NCI-H2196 treated with DMSO at 0.1 percent for 48 hours (cell line): ENCODE results near the gene KIF26B.

ENCODE experiments used
- DNase-seq: peaks from one replicate; lab custom pipeline; 2025; ENCODE audit not compliant: unreplicated experiment; lab: John Stamatoyannopoulos, UW

Gene KIF26B

DNA sequence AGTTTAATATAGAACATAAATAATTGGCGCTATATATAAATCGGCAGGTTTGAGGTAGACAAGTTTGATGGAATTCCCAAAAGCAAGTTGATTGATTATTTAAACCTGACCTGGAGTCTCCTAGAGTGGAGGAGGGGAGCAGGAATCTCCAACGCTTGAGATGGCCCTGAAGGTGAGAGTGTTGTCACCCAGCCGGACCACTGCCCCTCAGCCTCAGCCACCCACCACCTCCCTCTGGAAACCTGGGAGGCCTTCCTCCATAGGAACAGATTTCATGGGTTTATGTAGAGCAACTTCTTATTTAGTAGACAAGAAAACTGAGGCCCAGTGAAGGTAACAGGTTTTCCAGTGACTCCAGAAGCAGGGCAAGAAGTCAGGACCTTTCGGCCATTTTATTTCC, 389.5 kb downstream of the KIF26B start:
- no peak for DNase-seq

DNA sequence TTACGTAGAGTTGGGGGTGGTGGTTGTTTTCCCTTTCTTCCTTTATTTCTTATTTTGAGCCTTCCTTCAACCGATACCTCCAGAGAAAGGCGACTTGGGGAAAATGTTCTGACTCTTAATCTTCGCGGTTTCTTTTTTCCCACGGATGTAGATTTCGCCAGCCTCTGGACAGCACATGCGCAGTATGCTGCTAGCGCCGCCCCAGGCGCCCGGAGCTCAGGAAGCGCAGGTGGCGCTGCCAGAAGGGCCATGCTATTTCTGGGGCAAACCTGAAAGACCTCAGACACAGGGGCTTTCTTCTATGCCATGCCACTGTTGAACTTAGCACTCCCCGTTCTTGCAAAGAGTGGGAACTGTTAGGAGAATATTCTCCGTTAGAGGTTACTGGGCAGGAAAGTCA, 392.1 kb downstream of the KIF26B start:
- no peak for DNase-seq

DNA sequence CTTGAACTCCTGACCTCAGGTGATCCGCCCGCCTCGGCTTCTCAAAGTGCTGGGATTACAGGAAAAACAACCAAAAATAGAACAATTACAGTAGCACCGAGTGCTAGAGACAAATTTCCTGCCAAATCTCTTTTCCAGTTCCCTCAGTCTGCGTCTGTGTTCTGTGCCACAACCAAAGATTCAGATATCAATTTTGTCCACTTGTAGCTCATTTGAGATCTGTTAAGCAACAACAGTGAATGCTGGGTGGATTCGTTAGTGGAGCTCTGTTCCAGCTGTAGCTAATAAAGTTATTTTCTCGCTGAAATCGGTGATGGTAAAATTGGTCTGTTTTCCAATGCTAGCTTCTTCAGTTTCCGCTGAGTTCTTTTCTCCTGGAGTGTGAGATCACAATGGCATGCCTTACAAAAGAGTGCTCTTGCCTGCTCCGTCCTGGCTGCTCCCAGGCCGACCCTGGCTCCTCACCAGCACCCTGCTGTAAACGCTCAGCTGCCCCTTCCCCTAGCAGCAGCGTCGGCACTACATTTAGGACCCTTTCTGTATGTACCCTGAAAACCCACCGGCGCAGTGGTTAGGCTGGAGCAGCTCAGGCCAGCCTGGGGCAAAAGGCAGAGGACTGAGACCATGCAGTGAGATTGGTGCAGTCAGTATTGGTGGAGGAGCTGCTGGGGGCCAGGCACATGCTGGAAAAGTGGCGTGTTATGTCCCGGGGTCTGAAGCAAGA, 395.4 kb downstream of the KIF26B start:
- DNase-seq, result no peak

DNA sequence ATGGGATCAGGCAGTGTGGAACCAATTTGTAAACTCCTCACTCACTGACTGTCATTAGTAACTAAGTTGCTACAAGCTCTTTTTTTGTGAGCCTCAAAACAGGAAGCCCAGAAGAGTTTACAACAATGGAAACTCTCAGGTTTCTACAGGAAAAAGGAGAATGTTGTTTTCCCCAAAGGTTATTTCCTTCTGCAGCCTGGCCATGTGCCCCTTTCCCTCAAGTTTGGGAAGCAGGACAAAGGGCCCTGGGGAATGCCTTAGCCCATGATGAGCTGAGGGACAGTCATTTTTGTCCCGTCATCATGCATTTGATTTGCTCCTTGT, 395.9 kb downstream of the KIF26B start:
- no peak for DNase-seq

DNA sequence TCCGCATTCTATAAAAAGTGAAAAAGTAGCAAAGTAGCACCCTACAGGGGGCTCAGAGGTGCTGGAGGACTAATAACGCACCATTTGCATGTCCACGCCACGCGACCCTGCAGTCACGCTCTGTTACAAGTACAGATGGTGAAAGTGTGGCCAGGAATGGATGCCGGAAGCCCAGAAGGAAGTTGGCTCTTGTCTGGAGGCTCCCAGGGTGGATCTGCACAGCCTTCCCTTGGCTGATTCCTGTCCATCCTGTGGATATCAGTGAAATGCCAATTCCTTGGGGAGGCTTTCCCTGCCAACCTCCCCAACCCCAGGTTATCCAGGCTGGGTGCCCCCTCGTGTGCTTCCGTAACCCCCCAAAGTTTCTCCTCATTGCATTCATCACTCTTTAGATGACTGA, 396.8 kb downstream of the KIF26B start:
- no peak for DNase-seq

DNA sequence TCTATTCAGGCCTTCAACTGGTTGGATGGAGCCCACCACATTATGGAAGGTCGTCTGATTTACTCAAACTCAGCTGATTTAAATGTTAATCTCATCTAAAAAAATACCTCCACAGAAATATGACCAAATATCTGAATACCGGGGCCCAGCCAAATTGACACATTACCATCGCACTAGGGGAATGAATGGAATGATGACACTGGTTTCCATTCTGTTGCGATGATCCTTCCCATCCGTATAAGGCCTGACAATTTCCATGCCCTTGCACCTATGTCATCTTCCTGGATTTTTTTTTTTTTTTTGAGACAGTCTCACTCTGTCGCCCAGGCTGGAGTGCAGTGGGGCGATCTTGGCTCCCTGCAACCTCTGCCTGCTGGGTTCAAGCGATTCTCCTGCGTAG, 397.5 kb downstream of the KIF26B start:
- no peak for DNase-seq

DNA sequence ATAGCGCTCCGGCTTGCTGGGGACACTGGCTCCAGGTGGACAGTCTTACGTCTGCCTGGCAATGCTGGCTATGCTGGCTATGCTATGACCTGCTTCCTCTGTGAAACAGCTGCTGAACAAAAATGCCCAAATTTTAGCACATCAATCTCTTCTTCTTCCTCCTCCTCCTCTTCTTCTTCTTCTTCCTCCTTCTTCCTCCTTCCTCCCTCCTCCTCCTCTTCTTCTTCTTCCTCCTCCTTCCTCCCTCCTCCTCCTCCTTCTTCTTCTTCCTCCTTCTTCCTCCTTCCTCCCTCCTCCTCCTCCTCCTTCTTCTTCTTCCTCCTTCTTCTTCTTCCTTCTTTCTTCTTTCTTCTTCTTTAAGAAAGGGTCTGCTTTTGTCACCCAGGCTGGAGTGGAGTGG, 401.3 kb downstream of the KIF26B start:
- no peak for DNase-seq

DNA sequence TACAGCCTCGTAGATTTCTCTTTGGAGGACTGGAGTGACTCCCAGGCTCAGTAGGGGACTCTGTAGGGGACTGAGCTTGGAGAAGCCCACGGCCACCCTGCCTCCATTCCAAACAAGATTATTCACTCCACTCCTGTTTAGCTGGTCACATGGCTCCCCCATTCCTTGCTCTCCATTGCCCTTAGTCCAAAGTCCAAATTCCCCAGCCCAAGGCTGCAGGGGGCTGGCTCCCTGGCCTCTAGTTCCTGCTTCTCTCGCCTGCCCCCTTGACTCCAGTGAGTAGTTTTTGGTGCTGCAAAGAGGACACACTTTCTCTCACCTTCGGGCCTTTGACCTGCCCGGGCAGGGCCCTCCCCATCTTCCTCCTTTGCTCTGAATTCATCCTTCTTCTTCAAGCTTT, 403.3 kb downstream of the KIF26B start:
- DNase-seq, result no peak

DNA sequence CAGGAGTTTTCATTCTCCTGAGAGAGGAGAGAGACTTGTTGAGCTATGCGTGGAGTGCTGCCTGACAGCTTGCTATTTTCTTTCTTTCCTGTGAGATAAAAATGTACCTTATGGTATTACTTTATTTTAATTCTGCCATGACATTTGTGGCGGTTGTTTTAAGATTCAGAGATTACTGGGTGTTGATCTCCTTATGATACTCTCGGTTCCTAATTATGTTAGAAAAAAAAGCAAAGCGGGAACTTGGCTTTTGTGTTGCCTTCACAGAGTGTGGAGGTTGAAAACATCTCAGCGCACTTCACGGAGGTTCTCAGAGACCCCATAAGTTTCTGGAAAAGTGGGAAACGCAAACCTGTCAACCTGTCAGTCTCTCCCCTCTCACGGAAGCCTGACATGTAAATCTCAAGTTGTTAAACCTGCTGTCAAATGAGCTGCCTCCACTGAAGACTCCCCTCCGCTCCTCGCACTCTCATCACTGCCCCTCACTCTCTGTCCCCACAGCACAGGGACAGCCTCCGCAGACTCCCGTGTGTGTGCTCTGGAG, 405.6 kb downstream of the KIF26B start:
- DNase-seq, result no peak

DNA sequence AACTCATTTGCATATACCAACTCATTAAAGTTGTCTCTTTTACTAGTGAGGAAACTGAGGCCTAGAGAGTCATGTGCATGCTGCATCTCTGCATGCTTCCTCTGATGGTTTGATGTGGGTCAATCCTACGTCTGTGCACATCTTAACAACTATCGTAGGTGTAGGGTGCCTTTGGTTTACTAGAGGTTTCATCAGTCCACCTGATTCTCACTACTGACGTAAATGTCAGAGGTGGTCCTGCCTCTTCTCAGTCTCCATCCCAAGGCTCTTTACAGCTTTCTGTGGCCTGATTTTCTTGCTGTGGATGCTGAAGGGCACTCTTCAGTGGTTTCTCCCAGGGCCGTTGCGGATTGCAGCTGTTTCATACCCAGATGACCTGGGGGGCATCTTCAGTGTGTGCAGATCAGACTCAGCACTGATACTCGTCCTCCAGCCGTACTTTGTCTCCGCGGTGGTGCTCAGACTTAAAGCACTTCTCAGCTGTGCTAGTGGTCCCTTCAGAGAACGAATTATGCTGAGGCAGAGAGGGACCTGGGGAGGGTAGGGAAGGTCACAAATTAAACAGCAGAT, 407.0 kb downstream of the KIF26B start:
- DNase-seq, result no peak

DNA sequence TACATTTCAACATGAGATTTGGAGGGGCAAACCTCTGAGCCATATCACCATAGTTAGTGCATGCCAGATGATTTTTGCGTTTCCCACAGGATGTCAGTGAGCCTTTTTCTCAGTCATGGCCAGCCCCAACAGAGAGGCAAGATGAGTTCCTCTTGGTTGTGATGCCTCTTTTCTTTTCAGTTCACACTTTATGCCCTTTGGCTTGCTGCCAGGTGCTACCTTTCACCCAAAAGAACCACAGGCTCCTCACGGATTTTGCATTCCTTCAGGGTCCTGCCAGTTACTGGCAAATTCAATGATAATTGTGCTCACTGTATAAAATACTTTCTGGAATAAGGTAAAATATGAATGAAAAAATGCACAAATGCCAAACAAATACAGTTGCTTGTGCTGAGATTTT, 411.3 kb downstream of the KIF26B start:
- no peak for DNase-seq

DNA sequence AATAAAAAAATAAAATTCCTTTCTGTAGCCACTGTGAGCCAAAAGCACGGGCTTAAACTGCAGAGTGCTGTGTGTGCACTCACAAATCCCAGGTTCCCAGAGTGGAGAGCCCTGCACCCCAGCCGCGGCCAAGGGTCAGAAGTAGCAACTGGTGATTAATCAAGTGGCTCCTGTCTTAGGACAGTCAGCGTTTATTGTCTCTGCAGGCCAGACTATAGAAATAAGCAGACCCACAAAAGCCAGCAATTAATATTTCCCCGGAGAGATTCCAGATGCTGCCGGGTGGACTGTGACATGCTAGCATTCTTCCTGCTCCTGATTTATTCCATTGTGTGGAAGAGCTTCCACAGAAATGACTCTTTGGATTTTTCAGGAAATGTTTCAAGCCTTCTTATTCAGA, 412.2 kb downstream of the KIF26B start:
- DNase-seq, result no peak

DNA sequence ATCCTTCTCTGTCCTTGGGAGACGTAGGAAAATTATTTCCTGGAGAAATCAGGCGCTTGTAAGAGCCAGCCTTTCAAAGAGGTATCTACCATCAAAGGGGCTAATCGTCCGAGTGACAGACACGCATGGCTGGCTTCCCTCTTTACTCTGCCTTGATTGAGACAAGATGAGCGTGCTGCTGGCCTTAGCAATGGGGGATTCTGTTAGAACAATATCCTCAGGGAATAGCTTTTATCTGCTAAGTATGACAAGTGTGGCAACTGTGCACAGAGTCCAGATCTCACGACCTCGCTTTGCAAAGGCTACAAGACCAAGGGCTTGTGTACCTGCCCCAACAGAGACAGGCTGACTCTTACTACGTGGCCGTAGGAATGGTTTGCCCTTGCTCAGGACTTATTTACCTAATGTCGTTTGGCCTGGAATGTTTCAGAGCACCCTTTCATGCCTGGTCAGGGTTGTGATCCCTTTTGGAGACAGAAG, 417.1 kb downstream of the KIF26B start:
- DNase-seq, result no peak

DNA sequence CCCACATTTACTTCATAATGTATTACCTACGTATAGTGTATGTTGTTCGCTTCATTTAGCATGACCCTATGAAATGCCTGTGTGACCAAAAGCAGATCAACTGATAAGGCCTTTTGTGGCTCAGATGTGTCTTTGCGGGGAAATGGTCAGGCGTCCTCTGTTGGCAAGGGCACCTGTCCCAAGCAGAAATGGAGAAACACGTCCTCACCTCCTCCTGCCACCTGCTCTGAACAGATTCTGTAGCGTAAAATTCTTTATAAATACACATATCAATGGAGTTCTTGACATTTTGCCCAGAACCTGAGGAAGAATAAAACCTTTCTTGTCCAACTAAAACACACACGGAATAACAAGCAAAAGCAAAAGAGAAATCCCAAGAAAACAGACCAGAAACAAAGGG, 417.9 kb downstream of the KIF26B start:
- DNase-seq, result no peak

DNA sequence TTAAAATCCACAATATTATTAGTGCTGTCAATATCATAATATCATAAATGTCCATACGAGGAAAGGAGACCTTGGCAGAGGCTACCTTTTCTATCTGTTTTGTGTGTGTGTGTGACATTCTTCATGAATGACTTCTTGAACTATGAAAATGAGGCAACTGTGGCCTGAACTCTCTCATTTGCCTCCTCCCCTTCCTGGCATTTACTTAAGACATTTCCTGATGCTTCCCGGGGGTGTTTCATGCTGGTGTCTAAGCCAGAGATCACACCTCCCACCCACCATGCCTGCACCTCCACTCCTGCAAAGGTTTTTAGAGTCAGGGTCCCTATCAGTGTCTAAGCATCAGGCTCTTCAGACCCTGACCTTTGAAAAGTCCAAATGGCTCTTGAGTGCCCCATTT, 420.9 kb downstream of the KIF26B start:
- no peak for DNase-seq

DNA sequence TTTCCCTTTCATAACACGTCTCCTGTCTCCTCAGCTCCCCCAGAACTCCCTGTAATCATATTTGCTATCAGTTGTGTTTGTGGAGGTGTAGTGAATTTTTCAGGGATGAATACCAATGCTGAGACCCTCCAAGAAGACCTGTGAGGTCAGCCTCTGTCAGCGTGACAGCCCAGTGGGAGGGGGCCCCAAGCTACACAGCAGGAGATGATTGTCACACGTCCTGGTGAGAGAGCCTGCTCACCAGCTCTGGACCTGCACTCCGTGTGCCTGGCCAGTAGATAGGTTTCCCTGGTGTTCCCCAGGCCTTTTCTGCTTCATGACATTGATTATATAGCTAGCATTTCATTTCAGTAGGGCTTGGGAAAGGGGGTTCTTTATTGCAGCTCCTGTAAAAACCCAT, 421.5 kb downstream of the KIF26B start:
- no peak for DNase-seq

DNA sequence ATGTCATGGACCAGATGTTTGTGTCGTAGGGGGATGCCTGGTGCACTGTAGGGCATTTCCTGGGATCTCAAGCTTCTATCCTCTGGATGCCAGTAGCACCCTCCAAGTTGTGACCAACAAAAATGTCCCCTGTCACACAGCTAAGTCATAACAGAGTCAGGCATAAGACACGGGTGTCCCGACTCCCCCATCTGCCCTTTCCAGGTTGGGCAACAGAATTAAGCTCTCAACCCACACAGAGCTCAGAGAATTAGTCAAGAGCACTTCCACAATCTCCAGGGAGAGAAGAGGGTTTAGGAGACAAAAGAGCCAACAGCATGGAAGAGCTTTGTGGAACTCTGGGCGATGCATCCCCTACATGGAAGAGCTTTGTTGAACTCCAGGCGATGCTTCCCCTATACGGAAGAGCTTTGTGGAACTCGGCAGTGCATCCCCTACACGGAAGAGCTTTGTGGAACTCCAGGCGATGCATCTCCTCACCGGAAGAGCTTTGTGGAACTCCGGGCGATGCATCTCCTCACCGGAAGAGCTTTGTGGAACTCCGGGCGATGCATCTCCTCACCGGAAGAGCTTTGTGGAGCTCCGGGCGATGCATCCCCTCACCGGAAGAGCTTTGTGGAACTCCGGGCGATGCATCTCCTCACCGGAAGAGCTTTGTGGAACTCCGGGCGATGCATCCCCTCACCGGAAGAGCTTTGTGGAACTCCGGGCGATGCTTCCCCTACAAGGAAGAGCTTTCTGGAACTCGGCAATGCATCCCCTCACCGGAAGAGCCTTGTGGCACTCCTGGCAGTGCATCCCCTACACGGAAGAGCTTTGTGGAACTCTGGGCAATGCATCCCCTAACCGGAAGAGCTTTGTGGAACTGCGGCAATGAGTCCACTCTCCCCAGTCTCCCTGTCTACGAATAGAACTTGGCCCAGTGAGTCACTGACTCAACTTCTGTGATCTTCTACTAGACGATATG, 422.7 kb downstream of the KIF26B start:
- no peak for DNase-seq

DNA sequence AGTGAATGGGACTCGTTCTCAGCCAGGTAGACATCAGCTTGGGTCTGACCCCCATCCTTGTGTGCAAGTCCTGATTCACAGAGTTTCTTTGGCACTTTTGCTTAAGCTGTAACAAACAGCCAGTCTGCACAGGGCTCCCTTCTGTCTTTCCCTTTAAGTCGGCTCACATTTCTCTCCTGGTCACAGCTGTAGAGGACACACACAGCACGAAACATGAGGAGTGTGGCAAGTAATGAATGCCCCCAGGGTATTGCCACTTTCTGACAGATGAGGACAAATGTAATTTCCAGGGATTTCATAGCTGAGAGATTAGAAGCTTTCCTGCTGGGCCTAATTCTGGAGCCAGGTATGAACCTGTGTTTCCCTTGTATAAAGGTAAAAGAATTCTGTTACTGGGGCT, 423.5 kb downstream of the KIF26B start:
- no peak for DNase-seq

DNA sequence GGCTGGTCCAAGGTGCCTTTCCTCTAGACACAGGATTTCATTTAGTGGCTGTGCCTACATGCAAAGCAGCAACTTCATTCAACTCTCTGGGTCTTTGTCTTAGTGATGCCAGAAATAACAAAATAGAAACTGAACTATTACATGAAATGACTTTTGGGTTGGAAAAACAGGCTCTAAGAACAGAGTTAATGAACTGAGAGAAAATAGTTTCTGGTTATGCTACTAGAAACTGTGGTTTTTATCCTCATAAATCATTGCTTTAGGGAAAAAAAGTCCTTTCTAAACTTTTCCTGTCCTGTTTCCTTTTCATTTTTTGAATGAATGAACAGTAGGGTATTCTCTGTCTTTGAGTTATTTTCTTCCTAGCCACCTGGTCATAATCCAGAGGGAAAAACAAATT, 424.0 kb downstream of the KIF26B start:
- no peak for DNase-seq

DNA sequence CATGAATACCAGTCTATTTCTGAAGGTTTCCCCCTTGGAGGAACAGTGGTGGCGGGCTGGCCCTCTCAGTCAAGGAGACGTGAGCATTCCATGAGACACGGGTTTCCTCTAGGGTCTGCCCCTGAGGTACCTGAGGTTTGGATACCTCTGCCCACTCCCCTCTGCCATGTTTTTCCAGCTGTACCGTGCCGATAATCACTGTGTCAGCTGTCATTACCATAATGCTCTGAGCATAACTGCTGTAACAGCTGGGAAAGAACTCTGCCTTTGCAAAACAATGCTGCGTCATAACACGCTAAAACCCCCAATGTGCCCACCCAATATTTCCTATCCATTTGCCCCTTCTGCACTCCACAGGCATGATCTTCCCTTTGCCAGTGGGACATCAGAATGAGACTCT, 425.1 kb downstream of the KIF26B start:
- DNase-seq, result no peak

DNA sequence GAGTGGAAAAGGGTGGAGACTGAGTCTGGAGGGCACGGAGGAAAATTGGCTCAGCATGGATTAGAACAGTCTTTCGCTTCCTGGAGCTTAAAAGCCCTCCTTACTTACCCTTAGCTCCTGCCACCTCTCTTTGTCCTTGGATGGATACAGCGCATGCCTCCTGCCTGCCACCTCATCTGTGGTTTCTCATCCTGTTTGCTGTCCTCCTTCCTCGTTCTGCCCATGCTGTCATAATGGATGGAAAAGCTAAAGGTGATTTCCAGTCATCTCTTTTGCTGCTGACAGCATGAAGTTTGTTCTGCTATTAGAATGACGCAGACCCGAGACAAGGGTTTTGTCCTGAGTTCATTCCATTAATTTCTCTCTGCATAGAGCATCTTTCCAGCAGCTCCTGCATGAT, 425.9 kb downstream of the KIF26B start:
- DNase-seq, result no peak

DNA sequence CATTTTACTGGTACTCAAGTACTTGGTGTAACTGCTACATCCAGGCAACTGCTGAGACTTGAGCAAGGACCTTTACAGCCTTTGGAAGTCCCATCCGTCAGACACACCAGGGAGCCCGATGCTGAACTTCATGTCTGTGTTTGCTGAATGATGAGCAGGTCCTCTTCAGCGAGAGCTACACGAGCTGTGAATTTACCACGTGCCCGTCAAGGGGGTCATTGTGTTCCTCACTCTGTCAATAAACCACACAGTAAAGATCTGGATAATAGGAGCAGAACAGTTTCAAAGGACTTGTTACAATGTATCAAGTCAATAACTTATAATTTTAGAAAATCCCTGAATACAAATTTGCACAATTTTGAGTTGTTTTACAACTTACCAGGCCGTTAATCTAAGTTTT, 427.2 kb downstream of the KIF26B start:
- no peak for DNase-seq
